NT2/D1 (cell line): ENCODE measurements around the gene FAM78B.

Source experiments
- SUZ12 ChIP-seq: IDR thresholded peaks from 2 replicates; pipeline ENCODE4 v1.6.1; 2011; ENCODE audit not compliant: insufficient read length, insufficient read depth; ENCODE audit errors: extremely low read depth
- YY1 ChIP-seq: IDR thresholded peaks from 2 replicates; pipeline ENCODE4 v1.6.1; 2011; ENCODE audit not compliant: insufficient read length, insufficient read depth

GRCh38 chr1:166141969-166142368 is 24.8 kb downstream of the FAM78B start:
- TF ChIP-seq YY1: no peak
- TF ChIP-seq SUZ12: no peak
